Mucosa of stomach (tissue), 1 donor: ENCODE measurements around the gene URGCP.
"Not testable (repeated sequence)": the region's sequence is repeated elsewhere in the genome, so short reads cannot be mapped to it uniquely, and the experiment has no call there.

Experiments
- H3K27me3 ChIP-seq: one replicate; pipeline ENCODE4 v1.7.0; 2013; ENCODE audit warnings: mild to moderate bottlenecking, low read length; ENCODE audit not compliant: control insufficient read depth, insufficient read depth
- H3K36me3 ChIP-seq: one replicate; pipeline ENCODE4 v1.7.0; 2013; ENCODE audit warnings: low read length; ENCODE audit not compliant: control insufficient read depth, insufficient read depth
- H3K4me1 ChIP-seq: one replicate; pipeline ENCODE4 v1.7.0; 2013; ENCODE audit warnings: mild to moderate bottlenecking, low read length; ENCODE audit not compliant: control insufficient read depth, insufficient read depth
- H3K4me3 ChIP-seq: one replicate; pipeline ENCODE4 v1.7.0; 2013; ENCODE audit warnings: low read length
- H3K9ac ChIP-seq: one replicate; pipeline ENCODE4 v1.7.0; 2013; ENCODE audit warnings: mild to moderate bottlenecking, low read length, moderate library complexity
- H3K9me3 ChIP-seq: one replicate; pipeline ENCODE4 v1.7.0; 2013; ENCODE audit warnings: mild to moderate bottlenecking, low read length, moderate library complexity; ENCODE audit not compliant: control insufficient read depth
- donor health status: Pancreatic carcinoma.

The URGCP gene

GRCh38 chr7:43843296-43843695 is 63.1 kb downstream of the URGCP start:
- Histone ChIP-seq H3K36me3 (no peaks in the 10 kb centered on the region), H3K4me3 (no peak overlapping the region), H3K9me3 (no peaks in the 10 kb centered on the region), H3K27me3 (no peaks in the 10 kb centered on the region), H3K9ac (no peak overlapping the region), H3K4me1 (peaks cover 5% of the 10 kb centered on the region)

- H3K9ac ChIP-seq, result peak overlapping the region; percentile 33
These were observed 68.2 kb downstream of the URGCP start for GRCh38 chr7:43838201-43838658.

GRCh38 chr7:43834463-43835251 is 71.7 kb downstream of the URGCP start:
- Histone ChIP-seq H3K4me3 (no peak overlapping the region), H3K27me3 (no peaks in the 10 kb centered on the region)

More at GRCh38 chr7:43838201-43838658, 68.2 kb downstream of the URGCP start:
- Histone ChIP-seq H3K9me3 (no peaks in the 10 kb centered on the region), H3K4me3 (no peak overlapping the region), H3K4me1 (peaks cover 6% of the 10 kb centered on the region), H3K36me3 (no peaks in the 10 kb centered on the region), H3K27me3 (no peaks in the 10 kb centered on the region)

GRCh38 chr7:43830917-43831316 is 75.5 kb downstream of the URGCP start:
- H3K36me3 ChIP-seq, H3K4me3 ChIP-seq, H3K9me3 ChIP-seq, H3K27me3 ChIP-seq, H3K9ac ChIP-seq, H3K4me1 ChIP-seq: not testable (repeated sequence)

More at GRCh38 chr7:43834463-43835251, 71.7 kb downstream of the URGCP start:
- H3K9ac ChIP-seq, result no peak overlapping the region
- no peaks in the 10 kb centered on the region for H3K36me3 ChIP-seq
- no peaks in the 10 kb centered on the region for H3K9me3 ChIP-seq
- H3K4me1 ChIP-seq, result peaks cover 6% of the 10 kb centered on the region
